IPS-18c (cell line): ENCODE data around the gene ADGRD1.

Source experiments
- H3K4me3 ChIP-seq: 2 replicates; pipeline ENCODE4 v1.7.0; 2013; ENCODE audit warnings: low read depth, mild to moderate bottlenecking, low read length, moderate library complexity; ENCODE audit not compliant: insufficient read depth
- H3K9me3 ChIP-seq: one replicate; pipeline ENCODE4 v1.6.1; 2013; ENCODE audit warnings: mild to moderate bottlenecking, low read length, moderate library complexity; ENCODE audit not compliant: control insufficient read depth, insufficient read depth

Gene ADGRD1

DNA sequence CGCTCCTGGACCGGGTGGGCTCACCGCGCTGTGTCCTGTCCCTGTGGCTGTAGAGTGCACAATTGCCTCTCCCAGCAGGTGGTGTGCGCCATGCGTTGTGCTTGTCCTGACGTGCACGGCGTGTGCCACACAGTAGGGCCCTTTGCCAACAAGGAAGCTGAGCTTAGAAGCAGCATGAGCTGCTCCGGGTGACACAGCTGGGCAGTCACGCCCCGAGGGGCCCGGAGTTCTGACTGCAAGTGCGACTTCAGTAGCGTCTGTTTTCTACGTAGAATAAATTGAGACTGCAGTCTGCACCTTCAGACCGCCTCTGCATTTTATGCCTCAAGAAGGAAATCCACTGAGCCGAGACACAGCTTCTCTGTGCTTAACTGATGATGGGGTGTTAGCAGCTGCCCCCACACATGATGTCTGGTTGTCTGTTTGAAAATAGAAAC, 81.6 kb downstream of the ADGRD1 start:
- Histone ChIP-seq H3K4me3 (no peak overlapping the region), H3K9me3 (no peaks in the 10 kb centered on the region)

DNA sequence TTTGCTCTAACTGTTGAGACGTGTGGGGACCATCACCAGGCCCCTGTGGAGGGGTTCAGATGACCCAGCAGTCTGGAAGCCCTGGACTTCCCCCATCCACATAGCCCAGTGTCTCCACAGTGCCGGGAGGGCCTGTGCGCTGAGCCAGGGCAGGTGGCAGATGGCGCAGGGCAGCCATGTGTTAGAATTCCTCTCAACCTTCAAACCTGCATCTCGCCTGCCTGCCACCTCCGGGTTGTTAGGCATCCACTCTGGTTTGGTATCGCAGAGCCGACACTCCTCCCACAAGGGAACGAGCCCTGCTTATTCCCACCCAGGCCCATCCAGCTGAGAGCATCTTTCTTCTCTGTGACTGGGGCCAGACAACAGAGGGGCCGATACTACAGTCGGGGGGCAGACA, 84.5 kb downstream of the ADGRD1 start:
- no peak overlapping the region for H3K4me3 ChIP-seq
- H3K9me3 ChIP-seq: no peaks in the 10 kb centered on the region

DNA sequence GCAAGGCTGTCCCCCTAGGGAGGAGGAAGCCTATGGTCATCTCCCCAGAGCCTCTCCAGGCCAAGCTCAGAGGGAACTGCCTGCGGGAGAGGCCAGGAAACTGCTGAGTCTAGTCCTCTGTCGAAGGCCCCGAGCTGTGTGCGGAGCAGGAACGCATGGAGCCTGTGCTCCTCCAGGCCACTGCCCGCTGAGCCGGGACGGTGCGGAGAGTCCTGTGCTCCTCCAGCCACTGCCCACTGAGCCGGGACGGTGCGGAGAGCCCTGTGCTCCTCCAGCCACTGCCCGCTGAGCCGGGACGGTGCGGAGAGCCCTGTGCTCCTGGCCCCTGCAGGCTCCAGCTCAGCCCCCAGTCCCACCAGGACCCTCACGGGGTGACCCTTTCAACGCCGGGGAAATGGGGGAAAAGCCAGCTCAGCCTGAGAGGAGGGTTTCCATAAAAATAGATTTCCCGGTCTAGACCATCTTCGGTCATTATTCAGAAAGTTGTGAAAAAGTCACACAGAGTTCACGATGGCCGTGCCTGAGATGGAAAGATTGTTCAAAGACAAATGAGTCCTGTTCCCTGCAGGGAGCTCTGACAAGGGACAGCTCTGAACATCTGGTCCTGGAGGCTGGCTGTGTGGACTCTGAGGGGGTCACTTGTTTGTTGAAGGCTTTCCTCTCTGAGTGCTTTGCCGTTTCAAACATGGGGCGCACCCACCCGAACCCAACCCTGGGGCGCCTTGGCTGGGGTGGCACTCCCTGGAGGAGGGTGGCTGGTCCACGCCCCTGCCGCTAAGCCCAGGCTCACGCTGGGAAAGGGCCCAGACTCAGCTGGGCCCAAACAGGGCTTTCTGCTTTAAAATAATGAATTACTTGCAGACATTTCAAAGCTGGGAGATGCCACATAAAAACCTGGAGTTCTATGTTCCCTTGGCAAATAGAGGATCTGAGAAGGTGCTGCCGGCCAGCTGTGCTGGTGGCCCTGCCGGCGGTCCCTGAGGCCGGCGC, 85.5 kb downstream of the ADGRD1 start:
- no peak overlapping the region for H3K4me3 ChIP-seq
- H3K9me3 ChIP-seq: no peaks in the 10 kb centered on the region

DNA sequence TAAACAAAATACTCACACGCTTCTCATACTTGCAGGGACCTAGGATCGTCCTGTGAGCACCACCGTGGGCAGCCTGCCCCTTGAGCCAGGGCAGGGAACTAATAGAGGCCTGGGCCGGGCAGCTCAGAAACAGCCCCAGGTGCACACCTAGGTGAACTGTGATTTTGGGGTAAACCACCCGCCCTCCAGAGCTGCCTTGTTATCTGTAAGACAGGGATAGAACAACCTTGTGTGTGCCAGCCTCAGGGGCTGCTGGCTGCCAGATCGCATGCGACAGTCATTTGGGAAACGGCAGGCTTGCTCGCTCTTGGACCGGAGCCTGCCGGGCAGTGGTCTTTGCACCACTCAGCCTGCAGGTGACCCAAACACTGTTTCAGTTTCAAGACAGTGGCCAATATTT, 86.8 kb downstream of the ADGRD1 start:
- H3K9me3 ChIP-seq: no peaks in the 10 kb centered on the region
- H3K4me3 ChIP-seq: no peak overlapping the region

DNA sequence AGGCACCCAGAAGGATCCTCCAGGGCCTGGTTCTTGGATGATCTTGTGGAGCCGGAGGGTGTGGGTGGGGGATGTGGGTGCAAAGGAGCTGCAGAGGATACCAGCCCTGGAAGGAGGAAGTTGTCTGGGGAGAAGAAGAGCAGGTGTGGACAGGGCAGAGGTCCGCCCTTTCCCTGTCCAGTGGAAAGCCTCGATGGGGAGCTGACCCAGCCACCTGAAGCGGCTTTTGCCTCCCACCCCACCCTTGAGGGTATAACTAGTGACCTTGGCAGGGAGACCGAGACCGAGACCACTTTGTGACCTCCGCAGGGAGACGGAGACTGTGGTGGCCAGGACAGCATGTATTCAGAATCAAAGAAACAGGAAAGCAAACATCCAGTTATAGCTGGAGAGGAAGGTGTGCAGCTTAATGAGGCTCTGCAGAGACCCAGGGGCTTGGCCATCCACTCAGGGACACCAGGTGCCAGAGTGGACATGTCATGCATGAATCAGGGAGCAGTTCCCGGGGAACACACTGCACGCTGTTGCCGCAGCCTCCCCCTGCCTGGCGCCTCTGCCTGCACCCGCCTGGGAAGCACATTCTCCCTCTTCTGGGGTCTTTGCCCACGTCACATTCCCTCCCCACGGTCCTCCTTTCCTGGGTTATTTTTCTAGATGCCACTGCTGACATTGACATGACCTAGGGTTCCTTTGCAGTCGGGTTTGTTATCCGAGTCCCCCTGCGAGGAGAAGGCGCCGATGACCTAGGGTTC, 87.7 kb downstream of the ADGRD1 start:
- H3K4me3 ChIP-seq: no peak overlapping the region
- H3K9me3 ChIP-seq: no peaks in the 10 kb centered on the region

DNA sequence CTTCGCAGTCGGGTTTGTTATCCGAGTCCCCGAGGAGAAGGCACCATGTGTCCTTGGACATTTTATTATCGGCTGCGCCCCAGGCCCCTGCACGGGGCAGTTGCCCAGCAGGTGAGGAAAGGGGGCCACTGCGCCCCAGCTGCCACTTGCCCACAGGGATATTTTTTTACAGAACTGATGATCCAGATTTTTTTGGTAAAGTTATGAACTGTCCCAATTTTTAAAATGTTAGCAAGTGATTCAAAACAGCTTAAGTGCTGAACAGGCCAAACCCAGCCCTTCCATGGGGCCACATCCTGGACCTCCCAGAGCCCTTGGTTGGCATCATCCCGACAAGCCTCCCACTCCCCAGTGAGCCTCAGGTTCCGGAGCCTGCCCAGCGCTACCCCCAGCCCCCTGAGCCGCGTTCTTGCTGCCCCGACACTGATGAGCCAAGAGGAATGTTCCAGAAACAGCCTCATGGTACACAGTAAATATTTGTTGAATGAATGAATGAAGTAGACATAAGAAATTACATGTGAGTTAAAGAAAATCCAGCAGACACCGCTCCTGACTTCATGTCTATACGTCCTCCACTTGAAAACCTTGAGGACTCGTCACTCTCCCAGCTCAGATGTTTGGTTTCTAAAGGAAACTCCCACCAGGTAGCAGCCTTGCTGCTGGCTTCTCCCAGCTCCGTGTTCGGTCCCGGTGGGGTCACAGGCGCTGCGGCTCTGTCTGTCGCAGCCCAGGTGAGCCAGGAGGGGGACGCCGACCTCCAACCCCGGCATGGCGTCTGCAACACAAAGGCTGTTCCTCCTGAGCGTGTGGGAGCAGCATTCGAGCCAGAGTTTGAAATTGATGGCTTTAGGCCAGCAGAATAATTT, 88.5 kb downstream of the ADGRD1 start:
- H3K4me3 ChIP-seq: no peak overlapping the region
- no peaks in the 10 kb centered on the region for H3K9me3 ChIP-seq

DNA sequence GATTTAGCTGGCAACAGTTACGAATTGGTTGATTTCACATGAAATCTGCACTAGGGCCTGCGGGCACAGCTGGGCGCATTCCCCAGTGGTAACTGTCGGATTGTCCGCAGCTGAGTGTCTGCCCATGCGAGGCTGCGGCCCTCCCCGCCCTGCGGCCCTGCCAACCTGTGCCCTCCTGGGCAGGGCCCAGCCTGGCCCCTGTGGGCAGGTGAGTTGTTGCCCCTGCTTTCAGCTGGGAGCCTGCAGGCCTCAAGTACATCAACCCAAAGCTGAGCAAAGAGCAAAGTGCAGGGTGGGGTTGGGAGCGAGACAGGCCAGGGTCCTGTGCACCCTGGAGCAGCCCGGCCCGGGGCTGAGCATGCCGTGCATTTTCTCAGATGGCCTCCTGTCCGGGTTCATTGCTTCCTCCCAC, 89.1 kb downstream of the ADGRD1 start:
- no peaks in the 10 kb centered on the region for H3K9me3 ChIP-seq
- no peak overlapping the region for H3K4me3 ChIP-seq

DNA sequence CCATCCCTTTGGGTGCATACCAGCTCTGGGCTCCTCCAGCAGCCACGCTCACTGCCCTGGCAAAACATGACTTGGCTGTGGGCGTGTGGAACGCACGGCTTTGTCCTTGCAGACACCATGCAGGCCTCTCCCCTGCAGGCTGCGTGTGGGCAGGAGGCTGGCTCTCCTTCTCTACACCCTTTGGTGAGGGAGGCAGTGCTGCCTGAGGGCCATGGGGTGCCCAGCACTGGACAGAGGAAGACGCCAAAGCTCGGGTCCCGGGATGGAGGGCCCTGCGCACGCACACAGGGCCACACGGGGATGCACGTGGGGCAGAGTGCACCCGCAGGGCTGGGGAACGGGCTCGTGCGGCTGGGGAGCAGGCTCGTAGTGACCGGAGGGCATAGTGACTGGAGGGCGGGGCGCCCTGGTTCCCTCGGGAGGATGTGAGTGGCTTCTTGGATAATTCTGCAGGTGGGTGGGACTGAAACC, 89.7 kb downstream of the ADGRD1 start:
- H3K9me3 ChIP-seq: no peaks in the 10 kb centered on the region
- H3K4me3 ChIP-seq: no peak overlapping the region

DNA sequence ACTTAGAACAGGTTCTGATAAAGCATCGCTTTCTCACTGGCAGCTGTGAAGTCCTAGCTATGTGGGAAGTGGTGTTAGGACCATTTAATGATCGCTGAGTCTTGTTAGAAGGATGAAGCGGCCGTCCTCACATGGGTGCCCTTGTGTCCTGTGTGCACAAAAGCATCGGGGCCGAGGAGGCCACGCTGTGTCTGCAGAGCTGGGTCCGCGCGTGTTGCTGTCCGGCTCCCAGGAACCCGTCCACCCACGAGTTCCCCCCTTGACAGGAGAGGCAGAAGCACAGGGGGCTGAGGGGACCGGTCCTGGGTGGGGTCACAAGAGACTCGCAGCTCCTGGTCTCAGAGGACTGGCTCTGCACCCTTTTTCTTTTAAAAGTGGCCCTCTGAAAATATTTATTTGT, 90.4 kb downstream of the ADGRD1 start:
- no peaks in the 10 kb centered on the region for H3K9me3 ChIP-seq
- no peak overlapping the region for H3K4me3 ChIP-seq

DNA sequence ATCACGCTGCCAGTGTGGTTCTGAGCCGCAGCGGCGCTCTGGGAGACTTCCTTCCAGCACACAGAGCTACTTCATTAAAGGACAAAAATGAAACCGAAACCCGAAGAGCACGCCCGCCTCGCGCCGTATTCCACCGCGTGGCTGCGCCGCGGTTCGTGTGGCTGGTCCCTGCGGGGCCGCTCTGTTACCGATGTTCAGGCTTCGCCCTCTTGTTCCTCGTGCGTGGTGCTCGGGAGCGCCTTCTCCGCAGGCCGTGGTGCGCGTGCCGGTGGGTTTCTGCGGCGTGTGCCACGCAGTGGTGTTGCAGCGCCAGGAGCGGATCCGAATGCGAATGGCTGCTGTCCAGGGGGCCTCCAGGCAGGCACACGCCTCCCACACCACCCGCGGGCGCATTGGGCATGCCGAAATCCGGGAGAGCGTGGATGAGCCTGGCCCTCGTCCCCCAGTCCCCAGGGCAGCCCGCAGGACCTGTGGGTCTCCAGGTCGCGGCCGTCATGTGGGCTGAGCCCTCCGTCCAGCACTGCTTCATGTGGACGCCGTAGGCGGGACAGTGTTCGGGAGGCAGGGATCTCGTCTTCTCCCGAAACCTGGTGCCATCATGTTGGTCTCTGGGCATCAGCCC, 91.2 kb downstream of the ADGRD1 start:
- Histone ChIP-seq H3K9me3 (no peaks in the 10 kb centered on the region), H3K4me3 (no peak overlapping the region)

DNA sequence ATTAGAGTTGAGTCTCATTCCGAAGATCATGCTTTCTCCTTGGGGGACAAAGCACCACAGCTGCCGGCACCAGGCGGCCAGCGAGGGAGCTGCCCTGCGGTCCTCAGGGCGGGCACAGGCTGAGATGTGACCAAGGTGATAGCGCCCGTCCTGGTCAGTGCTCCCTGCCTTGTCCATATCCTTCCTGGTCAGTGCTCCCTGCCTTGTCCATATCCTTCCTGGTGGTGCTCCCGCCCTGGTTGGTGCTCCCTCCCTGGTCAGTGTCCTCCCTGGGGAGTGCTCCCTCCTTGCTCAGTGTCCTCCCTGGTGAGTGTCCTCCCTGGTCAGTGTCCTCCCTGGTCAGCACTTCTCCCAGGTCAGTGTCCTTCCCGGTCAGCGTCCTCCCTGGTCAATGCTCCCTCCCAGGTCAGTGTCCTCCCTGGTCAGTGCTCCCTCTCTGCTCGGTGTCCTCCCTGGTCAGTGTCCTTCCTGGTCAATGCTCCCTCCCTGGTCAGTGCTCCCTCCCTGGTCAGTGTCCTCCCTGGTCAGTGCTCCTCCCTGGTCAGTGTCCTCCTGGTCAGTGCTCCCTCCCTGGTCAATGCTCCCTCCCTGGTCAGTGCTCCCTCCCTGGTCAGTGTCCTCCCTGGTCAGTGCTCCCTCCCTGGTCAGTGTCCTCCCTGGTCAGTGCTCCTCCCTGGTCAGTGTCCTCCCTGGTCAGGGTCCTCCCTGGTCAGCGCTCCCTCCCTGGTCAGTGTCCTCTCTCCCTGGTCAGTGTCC, 92.2 kb downstream of the ADGRD1 start:
- H3K9me3 ChIP-seq: peaks cover 3% of the 10 kb centered on the region
- no peak overlapping the region for H3K4me3 ChIP-seq

DNA sequence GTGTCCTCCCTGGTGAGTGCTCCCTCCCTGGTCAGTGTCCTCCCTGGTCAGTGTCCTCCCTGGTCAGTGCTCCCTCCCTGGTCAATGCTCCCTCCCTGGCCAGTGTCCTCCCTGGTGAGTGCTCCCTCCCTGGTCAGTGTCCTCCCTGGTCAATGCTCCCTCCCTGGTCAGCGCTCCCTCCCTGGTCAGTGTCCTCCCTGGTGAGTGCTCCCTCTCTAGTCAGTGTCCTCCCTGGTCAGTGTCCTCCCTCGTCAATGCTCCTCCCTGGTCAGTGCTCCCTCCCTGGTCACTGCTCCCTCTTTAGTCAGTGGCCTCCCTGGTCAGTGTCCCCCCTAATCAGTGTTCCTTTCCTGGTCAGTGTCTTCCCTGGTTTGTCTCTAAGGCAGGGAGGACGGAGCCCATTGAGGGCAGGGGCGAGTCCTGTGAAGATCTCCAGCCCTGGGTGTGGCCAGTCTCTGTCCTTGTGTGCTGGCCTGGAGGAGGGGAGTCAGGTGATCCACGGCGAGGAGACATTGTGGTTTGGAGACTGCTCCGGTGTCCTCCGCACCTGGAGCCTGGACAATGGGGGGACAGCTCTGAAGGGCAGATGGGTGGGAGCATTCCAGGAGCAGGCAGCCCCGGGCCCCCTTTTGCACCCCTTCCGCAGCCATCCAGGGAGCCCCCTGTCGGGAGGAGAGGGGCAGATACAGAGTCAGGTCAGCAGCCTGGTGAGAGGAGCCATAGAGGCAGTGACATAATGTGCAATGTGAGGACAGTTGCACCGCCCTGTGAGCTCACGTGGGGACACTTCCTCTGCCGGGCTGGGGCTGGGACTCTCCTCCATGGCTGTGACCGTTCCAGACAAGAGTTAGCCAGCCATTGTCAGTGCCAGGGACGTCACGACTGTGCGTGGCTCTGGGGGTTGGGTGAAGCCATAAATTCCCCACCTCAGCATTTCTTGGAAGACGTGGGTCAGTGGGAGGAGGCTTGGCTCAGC, 93.4 kb downstream of the ADGRD1 start:
- Histone ChIP-seq H3K9me3 (peaks cover 5% of the 10 kb centered on the region), H3K4me3 (no peak overlapping the region)

DNA sequence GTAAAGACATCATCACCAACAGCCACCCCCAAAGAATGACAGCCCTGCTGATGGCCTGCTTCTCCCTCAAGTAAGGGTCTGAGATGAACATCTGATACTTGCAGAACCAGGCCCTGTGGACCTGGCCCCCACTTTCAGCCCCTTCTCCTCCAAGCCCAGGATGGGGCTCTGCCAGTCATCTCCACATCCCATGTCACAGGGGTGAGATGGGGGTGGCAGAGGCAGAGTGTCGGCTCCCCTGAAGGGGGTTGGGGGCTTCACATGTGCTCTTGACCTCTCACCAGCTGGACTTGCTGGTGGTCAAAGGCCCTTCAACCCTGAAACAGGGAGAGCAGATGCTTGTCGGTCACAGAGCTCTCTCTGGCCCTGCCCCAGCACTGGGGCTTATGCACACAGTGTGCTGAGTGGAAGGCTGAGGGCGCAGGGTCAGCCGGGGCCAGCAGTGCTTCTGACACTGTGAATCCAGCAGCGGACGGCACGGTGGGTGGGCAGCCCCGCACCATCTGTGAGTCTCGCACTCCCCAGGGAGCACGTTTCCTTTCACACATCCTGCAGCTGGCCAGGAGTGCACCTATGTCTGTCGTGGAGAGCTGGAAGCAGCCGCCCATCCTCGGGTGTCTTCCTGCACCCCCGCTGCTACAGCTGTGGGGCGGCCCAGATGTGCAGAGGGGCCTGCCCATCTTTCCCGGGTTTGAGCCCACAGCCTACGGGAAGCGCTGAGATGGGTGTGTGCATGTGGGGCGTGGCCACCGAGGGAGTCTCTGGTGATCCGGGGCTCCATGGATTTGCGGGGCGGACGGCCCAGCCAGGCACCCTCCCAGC, 94.3 kb downstream of the ADGRD1 start:
- peaks cover 5% of the 10 kb centered on the region for H3K9me3 ChIP-seq
- no peak overlapping the region for H3K4me3 ChIP-seq

DNA sequence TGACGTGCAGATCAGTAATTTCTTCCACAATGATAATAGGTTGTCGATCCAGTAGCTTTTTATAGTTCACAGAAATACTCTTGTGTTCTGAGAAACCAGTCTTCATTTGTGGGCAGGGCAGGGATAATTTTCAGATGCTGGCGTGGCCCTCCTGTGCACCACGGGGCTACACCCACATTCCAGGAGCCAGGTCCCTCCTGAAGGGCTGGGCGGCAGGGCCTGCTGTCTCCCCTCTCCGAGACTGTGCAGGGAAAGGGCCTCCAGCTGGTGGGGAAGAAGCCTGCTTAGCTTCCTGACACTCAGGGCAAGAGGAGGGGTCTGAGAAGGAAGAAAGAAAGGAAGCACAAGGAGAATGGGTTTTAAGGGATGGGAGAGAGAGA, 94.9 kb downstream of the ADGRD1 start:
- Histone ChIP-seq H3K9me3 (peaks cover 5% of the 10 kb centered on the region), H3K4me3 (no peak overlapping the region)
